Gastroesophageal sphincter (tissue), 4 donors: ENCODE results near the gene FOXL2NB. TPM values are rescaled to one million over a fixed set of nuclear protein-coding genes. Genes with fewer than 3 reads are reported as not detected.

Experiments used
- ATAC-seq: fragments of 150-250 bp; one replicate; pipeline ENCODE4 v1.9.1; 2016; ENCODE audit warnings: mild to moderate bottlenecking, moderate library complexity
- H3K27ac ChIP-seq, 4 donors: fragments of 200-600 bp; sonication (generic) in 3 of 4; 1 replicate in 3 of 4; 2 replicates in 1 of 4; pipeline ENCODE4 v1.5.1; 2016 to 2019
- H3K27me3 ChIP-seq: fragments of 200-600 bp; sonication (generic); one replicate; pipeline ENCODE4 v1.5.1; 2019
- H3K36me3 ChIP-seq, 2 donors: fragments of 200-600 bp; sonication (generic); one replicate each; pipeline ENCODE4 v1.5.1; 2019; ENCODE audit warnings: control low read depth in 1 of 2
- H3K4me1 ChIP-seq, 3 donors: fragments of 200-600 bp; sonication (generic); 1 replicate in 2 of 3; 2 replicates in 1 of 3; pipeline ENCODE4 v1.5.1; 2016 to 2019; ENCODE audit warnings: control low read depth in 2 of 3
- H3K4me3 ChIP-seq, 2 donors: fragments of 200-600 bp; sonication (generic); one replicate each; pipeline ENCODE4 v1.5.1; 2019; ENCODE audit warnings: mild to moderate bottlenecking in 1 of 2, moderate library complexity in 1 of 2
- H3K9me3 ChIP-seq, 3 donors: fragments of 200-600 bp; sonication (generic); one replicate each; pipeline ENCODE4 v1.5.1; 2017 to 2019; ENCODE audit warnings: control low read depth in 2 of 3
- CTCF ChIP-seq, 4 experiments: fragments of 200-600 bp in 2 of 4; fragments of 450-650 bp in 2 of 4; sonication (generic) in 1 of 4; IDR thresholded peaks; one replicate each; pipeline ENCODE4 v1.5.1; 2017 to 2019; ENCODE audit warnings: antibody characterized with exemption in 4 of 4, mild to moderate bottlenecking in 2 of 4, moderate library complexity in 2 of 4
- EP300 ChIP-seq: sonication (generic); formaldehyde crosslinking; IDR thresholded peaks from one replicate; pipeline ENCODE4 v1.6.1; 2017; ENCODE audit warnings: antibody characterized with exemption, mild to moderate bottlenecking
- POLR2A ChIP-seq, 2 donors: fragments of 450-650 bp; IDR thresholded peaks; one replicate each; pipeline ENCODE4 v1.6.1; 2017; ENCODE audit warnings: antibody characterized with exemption in 2 of 2, mild to moderate bottlenecking in 2 of 2, moderate library complexity in 1 of 2
- POLR2AphosphoS5 ChIP-seq: sonication (generic); formaldehyde crosslinking; IDR thresholded peaks from one replicate; pipeline ENCODE4 v1.6.1; 2017; ENCODE audit warnings: antibody characterized with exemption
- WGBS, 2 donors: methylation state at CpG; one replicate each; pipeline ENCODE4 v1.1.5; 2018; ENCODE audit warnings: low coverage in 1 of 2; 5-methylcytosine and 5-hydroxymethylcytosine counted together
- total RNA-seq, 4 donors: library from RNA; depleted of rRNA; stranded (reverse); fragments of >200 nt; gene quantifications; one replicate each; pipeline ENCODE4 v1.1.0, GENCODE V29; 2016

The FOXL2NB gene
- total RNA-seq, 4 donors from 2014 or later: 0.15 TPM; not detected in 3

GRCh38 chr3:138974462-138974861, 27.4 kb downstream of the FOXL2NB start:
- 83 to 86% methylated on average over 5 of the region's 5 CpGs for WGBS, 2 donors
- Histone ChIP-seq H3K27ac (no peak overlapping the region), H3K4me3 (no peak overlapping the region), H3K4me1 (peaks cover 0 to 1% (median 0%) of the 10 kb centered on the region in 3 donors), H3K9me3 (no peaks in the 10 kb centered on the region), H3K36me3 (no peaks in the 10 kb centered on the region), H3K27me3 (peaks cover 23% of the 10 kb centered on the region)
- TF ChIP-seq CTCF (IDR thresholded peaks at IDR 0.05): no peak
- no peak for TF ChIP-seq EP300
- TF ChIP-seq POLR2AphosphoS5: no peak
- TF ChIP-seq POLR2A (IDR thresholded peaks at IDR 0.05): no peak
- no peak for ATAC-seq

- TF ChIP-seq POLR2AphosphoS5: no peak
- peaks cover 16% of the 10 kb centered on the region for H3K27me3 ChIP-seq
- no peaks in the 10 kb centered on the region for H3K36me3 ChIP-seq
- peaks cover 0 to 7% (median 0%) of the 10 kb centered on the region in 3 donors for H3K4me1 ChIP-seq
- ATAC-seq: no peak
- no peaks in the 10 kb centered on the region for H3K9me3 ChIP-seq
- no peak overlapping the region for H3K4me3 ChIP-seq
- 93 to 100% methylated on average over 1 to 3 of the region's 8 CpGs for WGBS, 2 donors
- H3K27ac ChIP-seq: no peak overlapping the region
Measured at GRCh38 chr3:138975351-138975750, 28.3 kb downstream of the FOXL2NB start.

- H3K27me3 ChIP-seq: peaks cover 9% of the 10 kb centered on the region
- no peak overlapping the region for H3K27ac ChIP-seq
- H3K4me3 ChIP-seq: no peak overlapping the region
- ATAC-seq: no peak
- peaks cover 0 to 7% (median 0%) of the 10 kb centered on the region in 3 donors for H3K4me1 ChIP-seq
- no peaks in the 10 kb centered on the region for H3K36me3 ChIP-seq
- H3K9me3 ChIP-seq: no peaks in the 10 kb centered on the region
- TF ChIP-seq POLR2AphosphoS5 (no peak), EP300 (no peak), CTCF (IDR thresholded peaks at IDR 0.05) (no peak), POLR2A (IDR thresholded peaks at IDR 0.05) (no peak)
Measured at GRCh38 chr3:138976047-138976446, 29.0 kb downstream of the FOXL2NB start.

GRCh38 chr3:138984816-138985215, 37.8 kb downstream of the FOXL2NB start:
- Histone ChIP-seq H3K27ac (no peak overlapping the region), H3K9me3 (no peaks in the 10 kb centered on the region), H3K36me3 (no peaks in the 10 kb centered on the region), H3K4me3 (no peak overlapping the region), H3K27me3 (no peaks in the 10 kb centered on the region), H3K4me1 (peaks cover 0 to 2% (median 0%) of the 10 kb centered on the region in 3 donors)
- 40 to 71% methylated on average over 1 of the region's 3 CpGs for WGBS, 2 donors
- ATAC-seq: no peak
- no peak for TF ChIP-seq POLR2AphosphoS5
- TF ChIP-seq CTCF (IDR thresholded peaks at IDR 0.05): no peak
- TF ChIP-seq POLR2A (IDR thresholded peaks at IDR 0.05): no peak
- TF ChIP-seq EP300: no peak

- no peak for TF ChIP-seq CTCF (IDR thresholded peaks at IDR 0.05)
- no peak for TF ChIP-seq POLR2AphosphoS5
- TF ChIP-seq POLR2A (IDR thresholded peaks at IDR 0.05): no peak
- no peak for TF ChIP-seq EP300
- Histone ChIP-seq H3K36me3 (no peaks in the 10 kb centered on the region), H3K27ac (no peak overlapping the region), H3K27me3 (no peaks in the 10 kb centered on the region), H3K4me1 (no peaks in the 10 kb centered on the region), H3K4me3 (no peak overlapping the region), H3K9me3 (no peaks in the 10 kb centered on the region)
- 21 to 30% methylated on average over 2 to 4 of the region's 4 CpGs for WGBS, 2 donors
- no peak for ATAC-seq
Measured at GRCh38 chr3:138985932-138986331, 38.9 kb downstream of the FOXL2NB start.
